Stimulated activated CD4-positive, alpha-beta T cell treated with anti-CD3 and anti-CD28 coated beads, Interleukin-1b, Interleukin-23, amount 100 ng/mL, for 24 hours (primary cell): ENCODE results near the gene MRPL54.

Source experiments
- DNase-seq, 4 experiments: peaks; one replicate each; pipeline ENCODE4 v3.0.0-alpha.2; 2020; ENCODE audit warnings: low read depth in 4 of 4, low spot score in 1 of 4

MRPL54 gene

DNA sequence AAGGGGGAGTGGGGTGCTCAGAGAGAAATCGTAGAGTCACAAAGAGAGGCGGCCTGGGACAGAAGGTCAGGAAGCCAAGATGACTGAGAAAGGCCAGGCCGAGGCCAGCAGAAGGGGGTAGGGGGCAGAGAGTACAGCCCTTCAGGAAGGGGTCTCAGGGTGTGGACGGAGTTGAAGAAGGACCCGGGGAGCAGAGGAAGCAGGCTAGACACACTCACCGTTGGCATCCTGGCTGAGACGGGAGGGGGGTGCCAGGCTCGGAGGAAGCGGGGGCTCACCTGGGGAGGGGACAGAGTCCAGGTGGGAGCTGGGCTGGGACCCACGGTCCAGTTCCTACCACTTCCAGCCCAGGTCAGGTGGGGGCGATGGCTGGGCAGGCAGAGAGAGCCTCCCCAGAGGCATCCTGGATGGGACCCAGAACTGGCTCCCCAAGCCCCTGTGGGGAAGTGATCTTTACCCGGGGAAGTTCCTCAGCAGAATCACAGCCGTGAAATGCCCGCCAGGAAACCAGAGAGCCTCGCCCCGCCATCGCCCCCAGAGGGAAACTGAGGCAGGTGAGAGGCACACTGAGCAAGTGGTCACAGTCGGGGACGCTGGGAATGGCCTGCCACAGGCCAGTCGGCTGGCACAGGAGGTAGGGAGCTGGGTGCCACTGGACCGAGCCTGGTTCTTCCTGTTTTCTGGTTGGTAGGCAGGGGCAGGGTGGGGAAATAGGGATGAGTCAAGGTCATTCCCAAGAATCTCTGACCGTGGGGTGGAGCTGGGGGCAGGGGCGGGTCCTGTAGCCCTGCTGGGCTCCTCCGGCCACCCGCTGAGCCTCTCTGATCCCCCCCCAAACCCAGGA, 22.3 kb downstream of the MRPL54 start:
- no peak for DNase-seq

DNA sequence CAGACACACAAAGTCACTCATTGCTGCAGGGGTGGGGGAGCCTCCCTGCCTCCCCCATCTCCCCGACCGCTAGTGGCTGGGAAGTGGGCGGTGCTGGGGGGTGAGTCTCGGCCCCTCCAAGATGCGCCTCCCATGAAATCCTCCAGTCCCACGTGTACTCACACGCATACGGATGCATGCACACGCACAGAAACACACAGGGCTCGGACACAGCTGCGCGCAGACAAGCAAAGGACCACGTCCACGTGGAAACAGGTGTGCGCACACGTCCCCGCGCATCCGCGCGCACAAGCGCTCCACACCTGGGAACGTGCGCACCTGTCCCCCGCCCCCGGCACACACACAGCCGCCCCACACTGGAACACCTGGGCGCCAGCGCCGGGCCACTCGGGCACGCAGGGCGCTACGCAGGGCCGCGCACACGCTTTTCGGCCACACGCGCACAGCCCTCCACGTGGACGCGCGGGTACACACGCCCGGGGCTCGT, 23.0 kb downstream of the MRPL54 start:
- peak in 2 of 4 experiments; percentile 18 to 26 for DNase-seq

DNA sequence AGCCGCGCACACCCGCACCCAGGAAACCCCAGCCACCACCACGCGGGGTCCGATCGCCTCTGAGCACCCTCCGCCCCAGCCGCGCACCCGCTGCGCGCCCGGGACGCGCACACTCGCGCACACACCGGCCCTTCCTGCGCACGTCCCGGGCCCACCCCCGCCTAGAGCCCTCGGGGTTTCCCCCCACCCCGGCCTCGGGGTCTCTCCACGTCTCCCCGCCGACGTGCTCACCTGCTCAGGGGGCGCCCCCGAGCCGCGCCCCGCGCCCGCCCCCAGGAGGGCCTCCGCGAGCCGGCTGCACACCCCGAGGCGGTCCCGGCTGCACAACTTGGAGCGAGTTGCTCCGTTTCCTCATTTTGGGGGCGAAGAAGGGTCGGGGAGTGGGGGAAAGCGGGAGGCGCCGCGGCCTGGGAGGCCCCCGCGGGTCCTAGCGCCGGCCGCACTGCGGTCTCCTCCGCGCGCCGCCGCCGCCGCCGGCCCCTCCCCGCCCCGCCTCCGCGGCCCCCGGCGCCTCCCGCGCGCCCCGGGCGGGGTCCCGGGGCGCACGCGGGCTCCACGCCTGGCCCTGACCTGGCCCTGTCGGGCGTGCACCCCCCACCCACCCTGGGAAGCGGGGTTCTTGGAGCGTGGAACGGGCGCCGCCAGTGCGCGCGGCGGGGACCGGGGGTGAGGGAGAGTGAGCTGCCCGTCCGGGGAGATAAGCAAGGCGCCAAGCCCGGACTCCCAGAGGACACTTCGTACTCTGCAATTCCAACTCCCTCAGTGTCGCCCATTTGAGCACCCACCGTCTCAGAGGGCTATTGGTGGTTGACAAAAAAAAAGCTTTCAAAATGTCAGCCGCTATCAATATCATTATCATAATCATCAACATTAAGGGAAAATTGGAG, 23.7 kb downstream of the MRPL54 start, which contains the start of gene MATK:
Gene MATK (minus strand): TSS at position 444 of the 887 bp plus-strand sequence. CDS start 1,246 bp downstream, outside the sequence.
- peak in 1 of 4 experiments; percentile 25 for DNase-seq

- DNase-seq = no peak
Observed at GRCh38 chr19:3788996-3789778, 26.7 kb downstream of the MRPL54 start.

DNA sequence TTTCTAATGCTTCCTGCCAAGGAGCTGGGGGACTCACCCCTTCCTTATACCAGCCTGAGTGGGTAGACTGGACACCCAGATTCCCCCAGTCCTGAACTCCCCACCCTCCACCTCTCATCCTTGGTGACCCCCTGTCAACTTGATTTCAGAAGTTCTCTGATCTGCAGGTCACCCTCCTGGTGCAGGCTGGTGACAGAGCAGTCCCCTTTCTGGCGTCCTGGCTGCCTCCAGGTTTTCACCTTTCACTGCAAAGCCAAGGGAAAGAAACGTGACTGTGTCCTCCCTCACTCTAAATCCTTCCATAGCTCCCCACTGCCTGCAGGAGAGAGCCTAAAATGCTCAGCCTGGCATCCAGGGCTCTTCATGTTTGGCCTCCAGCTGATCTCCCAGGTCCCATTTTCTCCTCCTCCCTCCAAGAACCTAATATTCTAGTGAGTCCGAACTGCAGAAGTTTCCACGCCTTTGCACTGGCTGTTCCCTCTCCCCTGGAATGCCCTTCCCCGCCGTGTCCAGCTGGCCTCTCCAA, 27.8 kb downstream of the MRPL54 start:
- no peak for DNase-seq

- DNase-seq = no peak
Observed at GRCh38 chr19:3790941-3791340, 28.5 kb downstream of the MRPL54 start.

- no peak for DNase-seq
Observed at GRCh38 chr19:3792114-3792513, 29.6 kb downstream of the MRPL54 start.

- DNase-seq = no peak
Observed at GRCh38 chr19:3793799-3794198, 31.3 kb downstream of the MRPL54 start.

- DNase-seq = no peak
Observed at GRCh38 chr19:3796358-3796757, 33.9 kb downstream of the MRPL54 start.

DNA sequence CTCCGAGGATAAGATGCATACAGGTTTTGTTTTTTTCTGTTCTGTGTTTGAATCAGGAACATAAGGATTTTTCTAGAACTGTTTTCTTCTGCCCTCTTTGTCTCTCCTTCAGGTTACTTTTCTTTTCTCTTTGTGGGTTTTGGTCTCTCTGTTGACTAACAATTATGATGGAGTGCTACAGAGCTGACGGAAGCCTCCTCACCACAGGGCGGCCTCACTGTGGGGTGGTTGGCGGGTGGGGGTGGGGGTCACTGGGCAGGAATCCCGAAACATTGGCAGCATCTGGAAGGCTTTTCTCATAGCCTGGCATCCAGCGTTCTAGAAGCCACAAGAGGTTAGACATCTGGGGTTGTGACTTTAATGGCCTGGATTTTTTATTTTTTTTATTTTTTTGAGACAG, 35.7 kb downstream of the MRPL54 start:
- no peak for DNase-seq

GRCh38 chr19:3800996-3801395, 38.5 kb downstream of the MRPL54 start:
- no peak for DNase-seq

DNA sequence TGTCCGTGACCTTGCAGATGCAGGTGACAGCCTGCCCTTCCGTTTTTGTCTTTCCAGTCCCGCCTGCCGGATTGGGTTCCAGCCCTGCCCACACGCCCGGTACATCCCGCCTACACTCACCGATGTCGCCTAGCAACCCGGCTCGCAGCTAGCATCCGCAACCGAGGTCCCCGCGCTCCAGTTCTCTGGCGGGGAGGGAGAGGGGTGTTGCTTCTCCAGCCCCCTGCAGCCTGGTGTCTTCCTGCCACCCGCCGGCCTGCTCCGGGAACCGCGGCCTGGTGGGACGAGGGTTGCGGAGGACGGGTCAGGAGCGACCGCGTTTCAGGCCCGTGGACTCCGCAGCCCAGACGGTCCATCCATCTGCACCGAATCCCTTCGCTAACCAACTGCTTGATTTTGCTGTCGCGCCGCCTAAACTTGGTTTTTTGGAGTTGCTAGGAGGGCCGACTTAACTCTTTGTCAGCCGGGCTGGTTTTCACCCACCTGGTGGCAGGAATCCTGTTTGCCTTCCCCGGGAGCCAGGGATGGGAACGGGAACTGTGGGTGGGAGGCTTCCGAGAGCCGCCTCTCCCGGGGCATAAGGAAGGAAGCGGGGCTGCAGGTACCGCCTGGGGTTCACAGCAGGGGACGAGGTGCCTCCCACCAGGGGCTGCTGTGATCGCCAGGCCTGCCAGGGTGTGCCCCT, 39.1 kb downstream of the MRPL54 start:
- peak in 2 of 4 experiments; percentile 41 to 56 for DNase-seq

DNA sequence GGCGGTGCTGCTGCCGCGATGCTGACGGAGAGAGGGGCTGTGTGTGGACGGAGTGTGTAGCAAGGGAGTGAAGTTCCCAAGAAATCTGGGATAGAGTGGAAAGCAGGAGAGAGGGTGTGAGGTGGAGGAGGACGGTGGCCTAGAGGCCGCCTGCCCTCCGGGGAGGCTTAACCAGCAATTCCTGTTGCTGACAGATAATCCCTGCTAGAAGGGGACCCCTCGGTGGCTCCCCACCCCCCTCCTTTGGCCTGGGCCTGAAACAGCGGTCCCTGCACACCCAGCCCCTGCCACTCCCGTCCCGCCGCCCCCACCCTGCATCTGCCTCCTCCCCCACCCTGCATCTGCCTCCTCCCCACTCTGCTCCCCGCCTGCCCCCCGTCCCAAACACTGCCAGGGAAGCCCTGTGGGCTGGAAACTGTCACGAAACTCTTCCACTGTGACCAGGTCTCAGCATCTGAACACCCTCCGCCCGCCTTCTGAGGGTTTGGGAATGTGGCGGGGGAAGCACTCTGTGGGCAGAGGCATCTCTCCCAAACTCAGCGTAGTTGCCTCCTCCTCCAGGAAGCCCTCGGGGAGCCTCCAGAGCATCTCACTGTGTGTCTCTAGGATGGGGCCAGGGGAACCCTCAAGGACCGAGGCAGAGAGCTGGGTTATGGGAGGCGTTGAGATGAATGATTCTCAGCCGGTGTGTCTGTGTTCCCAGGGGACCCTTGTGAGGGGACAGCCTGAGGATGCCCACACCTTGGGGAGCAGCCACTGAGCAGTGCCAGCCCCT, 40.8 kb downstream of the MRPL54 start:
- no peak for DNase-seq

DNA sequence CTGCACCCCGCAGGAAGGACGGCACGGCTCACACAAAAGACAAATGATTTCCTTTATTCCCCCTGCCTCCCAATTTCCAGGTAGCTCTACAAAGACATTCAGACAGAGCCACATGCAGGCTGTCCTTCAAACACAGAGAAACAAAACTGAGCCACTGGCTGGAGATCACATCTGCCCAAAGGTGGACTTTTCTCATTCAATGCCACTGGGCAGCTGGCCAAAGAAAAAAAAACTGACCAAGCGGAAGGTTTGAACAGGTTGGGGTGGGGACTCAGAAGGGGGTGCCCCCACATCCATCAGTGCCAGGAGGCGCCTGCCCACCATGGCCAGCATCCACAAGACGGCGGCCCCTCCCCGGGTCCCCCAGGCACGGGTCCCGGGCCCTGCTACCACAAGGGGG, 41.5 kb downstream of the MRPL54 start:
- no peak for DNase-seq

- no peak for DNase-seq
Observed at GRCh38 chr19:3804429-3804828, 41.9 kb downstream of the MRPL54 start.

DNA sequence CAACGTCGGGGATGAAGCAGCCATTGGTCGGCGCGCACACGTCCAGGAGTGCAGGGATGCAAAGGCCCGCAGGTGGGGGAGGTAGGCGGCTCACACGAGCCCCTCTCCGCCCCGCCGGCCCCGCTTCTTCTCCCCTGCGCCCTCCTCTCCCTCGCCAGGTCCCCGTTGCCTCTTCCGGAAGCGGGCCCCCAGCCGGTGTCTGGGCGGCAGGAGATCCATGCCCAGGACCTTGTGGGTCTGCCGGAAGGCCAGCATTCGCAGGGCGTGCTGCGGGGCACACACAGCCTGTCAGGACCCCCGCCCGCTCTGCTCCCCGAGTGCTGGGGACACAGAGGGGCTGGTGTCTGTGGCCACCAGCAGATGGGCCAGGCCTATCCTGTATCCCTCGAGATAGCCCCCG, 43.4 kb downstream of the MRPL54 start:
- no peak for DNase-seq

DNA sequence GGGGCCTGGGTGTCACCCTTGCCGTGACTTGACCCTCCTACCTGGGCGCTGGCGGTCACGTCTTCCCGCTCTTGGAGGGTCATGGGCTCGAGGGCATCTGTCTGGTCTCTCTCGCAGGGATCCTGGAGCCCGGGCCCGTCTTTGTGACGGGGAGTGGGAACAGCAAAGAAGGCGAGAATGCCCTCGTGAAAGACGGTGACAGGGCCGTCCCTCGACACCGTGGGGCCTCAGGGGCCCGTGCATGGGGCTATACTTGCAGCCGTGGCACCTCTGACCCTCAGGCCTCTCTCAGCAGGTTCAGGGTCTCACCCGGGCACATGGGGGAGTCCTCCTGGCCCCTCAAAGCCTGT, 44.6 kb downstream of the MRPL54 start:
- DNase-seq = no peak

DNA sequence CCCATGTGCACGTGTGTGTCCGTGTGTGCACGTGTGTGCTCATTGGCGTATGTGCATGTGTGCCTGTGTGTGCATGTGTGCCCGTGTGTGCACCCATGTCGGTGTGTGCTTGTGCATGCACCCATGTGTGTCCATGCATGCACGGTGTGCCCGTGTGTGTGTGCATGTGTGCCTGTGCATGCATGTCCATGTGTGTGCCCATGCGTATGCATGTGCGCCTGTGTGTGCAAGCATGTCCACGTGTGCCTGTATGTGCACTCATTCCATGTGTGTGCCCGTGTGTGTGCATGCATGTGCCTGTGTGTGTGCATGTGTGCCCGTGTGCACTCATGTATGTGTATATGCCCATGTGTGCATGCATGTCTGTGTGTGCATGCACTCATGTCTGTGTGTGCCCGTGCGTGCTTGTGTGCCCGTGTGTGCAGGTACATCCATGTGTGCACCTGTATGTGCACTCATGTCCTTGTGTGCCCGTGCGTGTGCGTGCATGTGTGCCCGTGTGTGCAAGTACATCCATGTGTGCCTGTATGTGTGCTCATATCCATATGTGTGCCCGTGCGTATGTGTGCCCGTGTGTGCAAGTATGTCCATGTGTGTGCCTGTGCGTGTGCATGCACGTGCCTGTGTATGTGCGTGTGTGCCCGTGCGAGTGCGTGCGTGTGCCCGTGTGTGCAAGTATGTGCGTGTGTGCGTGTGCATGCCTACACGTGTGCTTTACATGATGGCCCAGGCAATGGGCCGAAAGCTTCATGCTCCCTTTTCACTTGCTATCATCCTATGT, 45.3 kb downstream of the MRPL54 start:
- no peak for DNase-seq
